Measurements from ENCODE around the gene CDK14. TPM values are rescaled to one million over a fixed set of nuclear protein-coding genes. Genes with fewer than 3 reads are reported as not detected.

The CDK14 gene
- total RNA-seq, 4 donors from 2014 or later, result 3.3 to 61.6 (median 38.7) TPM

- intact Hi-C loops (cut with DNase I; ENCODE audit: low total_unique reads), result no loop called here
These were observed 376.9 kb downstream of the CDK14 start for GRCh38 chr7:90972906-90973550.

GRCh38 chr7:90977056-90977455 lies 380.9 kb downstream of the CDK14 start:
- Histone ChIP-seq H3K4me1 (no peaks in the 10 kb centered on the region), H3K27ac (no peak overlapping the region), H3K4me3 (no peak overlapping the region), H3K9me3 (no peaks in the 10 kb centered on the region), H3K36me3 (no peaks in the 10 kb centered on the region), H3K27me3 (no peaks in the 10 kb centered on the region)
- TF ChIP-seq POLR2A (IDR thresholded peaks at IDR 0.05) (no peak), CTCF (IDR thresholded peaks at IDR 0.05) (no peak)
- no peak for DNase-seq
- intact Hi-C loops (cut with DNase I; ENCODE audit: low total_unique reads), result no loop called here

More at GRCh38 chr7:90972906-90973550, 376.9 kb downstream of the CDK14 start:
- no peak for DNase-seq
- TF ChIP-seq CTCF (IDR thresholded peaks at IDR 0.05) (no peak), POLR2A (IDR thresholded peaks at IDR 0.05) (no peak)
- H3K9me3 ChIP-seq, result no peaks in the 10 kb centered on the region
- H3K36me3 ChIP-seq, result no peaks in the 10 kb centered on the region
- H3K4me3 ChIP-seq, result no peak overlapping the region
- H3K27ac ChIP-seq, result no peak overlapping the region
- no peaks in the 10 kb centered on the region for H3K27me3 ChIP-seq
- H3K4me1 ChIP-seq, result no peaks in the 10 kb centered on the region

GRCh38 chr7:90980545-90980944 lies 384.4 kb downstream of the CDK14 start:
- Histone ChIP-seq H3K4me3 (no peak overlapping the region), H3K27ac (no peak overlapping the region), H3K36me3 (no peaks in the 10 kb centered on the region), H3K4me1 (no peaks in the 10 kb centered on the region), H3K27me3 (no peaks in the 10 kb centered on the region), H3K9me3 (no peaks in the 10 kb centered on the region)
- DNase-seq, result no peak
- intact Hi-C loops (cut with DNase I; ENCODE audit: low total_unique reads), result no loop called here
- TF ChIP-seq POLR2A (IDR thresholded peaks at IDR 0.05), result no peak
- no peak for TF ChIP-seq CTCF (IDR thresholded peaks at IDR 0.05)

- no peak for DNase-seq
- intact Hi-C loops (cut with DNase I; ENCODE audit: low total_unique reads), result no loop called here
- no peak for TF ChIP-seq CTCF (IDR thresholded peaks at IDR 0.05)
- no peak for TF ChIP-seq POLR2A (IDR thresholded peaks at IDR 0.05)
- no peaks in the 10 kb centered on the region for H3K9me3 ChIP-seq
- no peaks in the 10 kb centered on the region for H3K4me1 ChIP-seq
- H3K36me3 ChIP-seq, result no peaks in the 10 kb centered on the region
- H3K4me3 ChIP-seq, result no peak overlapping the region
- no peak overlapping the region for H3K27ac ChIP-seq
- no peaks in the 10 kb centered on the region for H3K27me3 ChIP-seq
These were observed 386.1 kb downstream of the CDK14 start for GRCh38 chr7:90982228-90982627.

- H3K9me3 ChIP-seq, result no peaks in the 10 kb centered on the region
- TF ChIP-seq CTCF (IDR thresholded peaks at IDR 0.05) (no peak), POLR2A (IDR thresholded peaks at IDR 0.05) (no peak)
- no peak overlapping the region for H3K4me3 ChIP-seq
- no peaks in the 10 kb centered on the region for H3K4me1 ChIP-seq
- H3K36me3 ChIP-seq, result no peaks in the 10 kb centered on the region
- no peaks in the 10 kb centered on the region for H3K27me3 ChIP-seq
- no peak overlapping the region for H3K27ac ChIP-seq
- intact Hi-C loops (cut with DNase I; ENCODE audit: low total_unique reads), result no loop called here
- no peak for DNase-seq
These were observed 388.6 kb downstream of the CDK14 start for GRCh38 chr7:90984692-90985091.
